GM18858 (cell line): ENCODE results near the gene HAUS8.

Source experiments
- ATAC-seq: cut with Tn5 transposase; IDR thresholded peaks from one replicate; pipeline ENCODE4 v1.9.1; 2021; ENCODE audit not compliant: unreplicated experiment

HAUS8 gene

DNA sequence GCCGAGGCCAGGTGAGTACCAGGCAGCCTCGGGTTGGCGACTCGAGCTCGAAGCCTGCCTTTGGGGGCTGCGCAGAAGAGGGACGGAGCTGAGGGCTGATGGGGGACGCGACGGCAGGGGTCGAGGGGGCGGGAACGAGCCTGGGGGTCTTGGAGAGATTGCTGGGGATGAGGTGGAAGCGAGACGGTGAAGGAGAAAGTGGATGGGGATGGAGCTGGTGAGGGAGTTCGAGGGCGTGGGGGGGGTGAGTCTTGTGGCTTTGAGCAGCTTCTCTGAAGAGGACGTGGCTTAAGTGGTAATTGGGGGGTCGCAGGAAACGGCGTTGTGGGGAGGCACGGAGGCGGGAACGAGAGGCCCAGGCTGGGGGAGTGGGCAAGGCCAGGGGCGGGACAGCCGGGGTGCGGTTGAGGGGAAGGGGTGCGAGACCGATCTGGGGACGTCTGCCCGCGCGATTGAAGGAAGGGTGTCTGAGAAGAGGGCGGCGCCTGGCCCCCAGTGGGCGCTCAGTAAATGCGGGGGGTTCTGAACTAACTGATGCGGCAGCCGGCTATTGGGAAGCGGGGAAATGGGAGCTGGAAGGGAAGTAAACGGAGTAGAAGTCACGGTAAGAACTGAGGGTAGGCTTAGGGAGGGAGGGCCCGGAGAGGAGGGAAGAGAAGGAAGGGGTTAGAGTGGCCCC, 751 bp upstream of the HAUS8 start:
- ATAC-seq: no peak

GRCh38 chr19:17074634-17075034, 618 bp downstream of the HAUS8 start:
- ATAC-seq: peak; percentile 3

- no peak for ATAC-seq
Measured at GRCh38 chr19:17073869-17074633, 1.2 kb downstream of the HAUS8 start.

DNA sequence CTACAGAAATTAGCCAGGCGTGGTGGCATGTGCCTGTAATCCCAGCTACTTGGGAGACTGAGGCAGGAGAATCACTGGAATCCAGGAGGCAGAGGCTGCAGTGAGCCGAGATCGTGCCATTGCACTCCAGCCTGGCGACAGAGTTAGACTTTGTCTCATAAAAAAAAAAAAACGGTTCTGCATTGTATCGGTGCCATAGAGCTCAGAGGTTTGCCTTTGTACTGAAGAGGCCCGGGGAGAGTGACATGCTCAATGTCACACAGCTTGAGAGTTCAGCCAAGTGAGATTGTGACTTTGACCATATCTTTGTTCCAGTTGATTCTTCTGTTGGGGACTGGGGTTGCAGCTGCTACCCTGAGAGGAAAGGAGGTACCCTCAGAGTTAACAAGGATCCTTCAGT, 4.3 kb downstream of the HAUS8 start:
- no peak for ATAC-seq

- ATAC-seq: no peak
Measured at GRCh38 chr19:17070421-17070820, 4.8 kb downstream of the HAUS8 start.

DNA sequence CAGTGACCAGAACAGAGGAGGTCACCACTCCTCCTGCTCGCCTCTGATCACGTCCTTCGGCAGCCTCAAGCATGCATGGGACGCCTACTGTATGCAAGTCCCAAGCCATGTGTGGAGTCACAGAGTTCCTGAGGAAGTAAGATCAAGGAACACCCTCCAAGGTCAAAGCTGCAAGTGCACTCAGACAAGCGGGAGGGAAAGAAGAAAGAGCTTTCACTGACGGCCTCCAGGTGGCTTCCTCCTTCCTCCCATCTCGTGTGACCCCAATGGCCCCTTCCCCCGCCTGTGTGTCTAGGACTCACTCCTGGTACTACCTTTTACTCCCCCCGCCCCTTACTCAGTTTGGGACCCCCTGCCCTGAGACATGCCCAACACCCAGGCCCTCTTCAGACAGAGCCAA, 6.1 kb downstream of the HAUS8 start:
- no peak for ATAC-seq

DNA sequence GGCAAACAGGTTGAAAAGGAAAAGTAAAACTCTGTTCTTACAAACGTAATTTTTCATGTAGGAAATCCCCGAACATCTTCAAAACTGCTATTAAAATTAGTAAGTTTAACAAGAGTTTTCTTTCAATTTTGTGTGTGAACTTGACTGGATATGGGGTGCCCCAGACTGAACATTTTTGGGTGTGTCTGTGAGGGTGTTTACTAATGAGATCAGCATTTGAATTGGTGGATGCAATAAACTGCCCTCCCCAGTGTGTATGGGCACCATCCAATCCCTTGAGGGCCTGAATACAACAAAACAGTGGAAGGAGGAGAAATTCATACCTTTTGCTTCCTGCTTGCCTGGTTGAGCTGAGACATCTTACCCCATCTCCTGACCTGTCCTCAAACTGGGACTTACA, 11.8 kb downstream of the HAUS8 start:
- no peak for ATAC-seq

DNA sequence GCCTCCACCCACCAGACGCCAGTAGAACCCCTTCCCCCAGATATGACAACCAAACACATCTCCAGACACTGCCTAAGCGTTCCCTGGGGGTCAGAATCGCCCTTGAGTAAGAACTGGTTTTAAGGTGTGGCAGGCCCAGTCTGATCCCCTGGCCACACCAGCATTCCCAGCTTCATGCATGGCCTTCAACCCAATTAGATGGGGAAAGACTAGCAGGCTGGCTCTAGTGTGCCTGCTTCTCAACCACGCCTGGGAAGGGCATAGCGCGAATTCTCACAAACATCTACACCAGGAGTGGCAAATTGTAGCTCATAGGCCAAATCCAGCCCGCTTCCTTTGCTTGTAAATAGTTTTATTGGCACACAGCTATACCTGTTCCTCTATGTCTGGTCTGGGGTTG, 13.6 kb downstream of the HAUS8 start:
- no peak for ATAC-seq

DNA sequence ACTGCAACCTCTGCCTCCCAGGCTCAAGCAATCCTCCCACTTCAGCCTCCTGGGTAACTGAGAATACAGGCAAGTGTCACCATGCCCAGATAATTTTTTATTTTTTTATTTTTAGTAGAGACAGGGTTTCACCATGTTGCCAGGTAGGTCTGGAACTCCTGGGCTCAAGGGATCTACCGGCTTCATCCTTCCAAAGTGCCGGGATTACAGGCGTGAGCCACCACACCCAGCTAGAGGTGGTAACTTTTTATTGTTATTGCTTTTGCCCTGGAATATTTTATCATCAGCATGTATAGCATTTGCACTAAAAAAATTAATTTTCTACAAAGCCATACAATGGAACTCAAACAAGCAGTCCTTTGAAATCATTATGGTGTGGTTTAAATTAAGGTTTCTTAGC, 14.0 kb downstream of the HAUS8 start:
- no peak for ATAC-seq

DNA sequence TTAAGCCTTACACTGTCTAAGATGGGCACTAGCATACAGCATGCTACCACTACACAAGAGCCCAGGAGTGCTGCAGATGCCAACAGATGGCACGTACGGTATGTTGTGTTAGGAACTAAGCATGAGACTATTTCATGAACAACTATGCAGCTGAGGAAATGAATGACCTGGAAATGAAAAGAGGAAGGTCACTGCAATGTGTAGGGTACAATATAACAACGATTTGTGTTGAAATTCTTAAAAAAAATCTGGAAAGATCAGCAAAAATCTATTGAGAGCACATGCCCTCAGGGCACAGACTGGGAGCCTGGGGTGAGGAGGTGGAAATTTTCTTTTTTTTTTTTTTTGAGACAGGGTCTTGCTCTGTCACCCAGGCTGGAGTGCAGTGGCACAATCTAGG, 14.4 kb downstream of the HAUS8 start:
- no peak for ATAC-seq

DNA sequence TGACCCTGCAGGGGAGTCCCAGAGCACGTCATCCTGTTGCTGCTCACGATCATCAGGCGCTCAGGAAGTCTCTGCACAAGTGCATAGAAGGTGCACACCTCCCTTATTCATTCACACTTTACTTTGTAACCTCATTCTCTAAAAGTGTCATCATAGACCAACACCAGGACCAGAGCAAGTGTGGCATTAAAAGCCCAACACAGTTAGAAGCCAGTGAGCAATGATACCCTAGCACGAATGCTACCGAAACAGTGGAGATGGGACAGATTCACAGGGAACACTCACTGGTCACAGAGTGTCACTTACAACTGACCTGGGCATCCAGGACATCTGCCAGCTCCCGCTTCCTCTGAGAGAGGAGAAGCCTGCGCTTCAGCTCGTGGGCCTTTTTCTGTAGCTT, 17.0 kb downstream of the HAUS8 start:
- no peak for ATAC-seq

DNA sequence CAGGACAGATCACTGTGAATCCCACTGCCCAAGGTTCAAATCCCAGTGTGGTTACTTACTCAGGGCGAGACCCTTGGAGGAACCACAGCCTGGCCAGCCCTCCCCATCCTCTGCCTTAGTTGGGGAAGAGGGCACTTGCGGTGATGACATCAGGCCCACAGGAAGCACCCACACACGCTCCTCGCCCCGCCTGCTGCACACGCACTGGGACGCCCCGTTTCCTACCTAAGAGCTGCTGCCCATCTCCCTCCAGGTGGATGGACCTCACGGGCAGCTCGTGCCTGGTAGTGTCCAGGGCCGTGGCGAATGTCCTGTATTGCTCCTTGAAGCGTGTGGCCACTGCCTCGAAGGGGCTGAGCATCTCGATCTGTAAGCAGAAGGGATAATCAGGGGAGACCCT, 19.6 kb downstream of the HAUS8 start:
- ATAC-seq: no peak

- ATAC-seq: no peak
Measured at GRCh38 chr19:17054746-17055145, 20.5 kb downstream of the HAUS8 start.

DNA sequence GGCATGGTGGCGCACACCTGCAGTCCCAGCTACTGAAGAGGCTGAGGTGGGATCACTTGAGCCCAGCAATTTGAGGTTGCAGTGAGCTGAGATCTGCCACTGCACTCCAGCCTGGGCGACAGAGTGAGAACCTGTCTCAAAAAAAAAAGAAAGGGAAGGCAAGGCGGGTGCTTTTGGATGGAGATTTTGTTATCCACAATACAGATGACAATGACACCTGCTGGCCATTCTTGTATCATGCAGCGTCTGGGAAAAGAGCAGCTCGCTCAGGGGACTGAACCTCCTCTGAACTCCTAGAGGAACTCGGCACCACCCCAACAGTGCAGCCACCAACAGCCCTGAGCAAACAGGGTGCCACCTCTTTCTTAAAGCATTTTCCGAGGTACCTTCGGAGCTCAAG, 22.8 kb downstream of the HAUS8 start:
- no peak for ATAC-seq

DNA sequence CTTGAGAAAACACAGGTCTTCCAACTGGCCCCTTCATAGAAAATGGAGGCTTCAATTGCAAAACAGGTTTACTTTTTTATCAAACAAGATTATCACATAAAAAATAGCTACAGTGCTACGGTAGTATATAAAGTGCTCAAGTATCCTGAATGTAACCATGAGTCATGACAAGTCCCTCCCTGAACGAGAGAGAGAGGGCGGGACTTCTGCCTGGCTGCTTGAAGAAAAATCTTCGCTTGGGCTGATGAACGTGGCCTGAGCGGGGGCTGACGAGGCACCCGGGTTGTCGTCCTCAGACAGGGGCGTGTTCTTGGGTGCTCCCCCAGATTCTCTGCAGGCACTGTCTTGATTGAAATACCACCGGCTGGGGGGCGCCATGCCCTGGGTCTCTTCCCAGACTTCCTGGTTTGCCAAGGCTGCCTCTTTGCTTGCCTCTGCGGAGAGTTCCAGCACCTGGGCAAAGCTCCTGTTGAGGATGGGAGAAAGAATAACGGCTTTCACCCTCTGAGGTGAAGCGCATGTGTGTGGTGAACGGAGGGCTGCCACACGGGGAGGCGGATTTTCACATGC, 25.5 kb downstream of the HAUS8 start:
- ATAC-seq: no peak

DNA sequence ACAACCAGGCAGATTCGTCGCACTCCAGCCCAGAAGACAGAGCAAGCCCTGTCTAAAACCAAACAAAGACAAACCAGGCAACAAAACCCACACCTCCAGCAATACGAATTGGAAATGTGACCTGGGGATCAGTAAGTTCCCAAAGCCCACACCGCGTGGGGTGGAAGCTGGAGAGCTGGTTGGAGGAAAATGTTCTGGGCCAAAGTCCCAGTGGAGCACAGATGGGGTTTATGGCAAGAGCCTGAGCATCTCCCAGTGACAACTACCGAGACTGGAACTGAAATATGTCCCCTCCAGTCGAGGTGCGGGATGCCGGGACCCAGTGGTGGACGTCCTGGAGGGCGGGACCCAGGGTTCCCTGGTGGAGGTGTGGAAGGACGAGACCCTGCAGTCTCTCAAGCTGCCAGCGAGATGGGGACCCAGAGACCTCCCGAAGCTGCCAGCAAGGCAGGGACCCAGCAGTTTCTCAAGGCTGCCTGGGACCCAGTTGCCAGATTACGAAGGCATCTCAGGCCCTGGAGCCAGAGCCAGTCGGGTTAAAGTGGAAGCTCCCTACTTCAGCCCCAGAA, 26.3 kb downstream of the HAUS8 start:
- no peak for ATAC-seq

GRCh38 chr19:17045907-17046502, 29.2 kb downstream of the HAUS8 start:
- no peak for ATAC-seq

DNA sequence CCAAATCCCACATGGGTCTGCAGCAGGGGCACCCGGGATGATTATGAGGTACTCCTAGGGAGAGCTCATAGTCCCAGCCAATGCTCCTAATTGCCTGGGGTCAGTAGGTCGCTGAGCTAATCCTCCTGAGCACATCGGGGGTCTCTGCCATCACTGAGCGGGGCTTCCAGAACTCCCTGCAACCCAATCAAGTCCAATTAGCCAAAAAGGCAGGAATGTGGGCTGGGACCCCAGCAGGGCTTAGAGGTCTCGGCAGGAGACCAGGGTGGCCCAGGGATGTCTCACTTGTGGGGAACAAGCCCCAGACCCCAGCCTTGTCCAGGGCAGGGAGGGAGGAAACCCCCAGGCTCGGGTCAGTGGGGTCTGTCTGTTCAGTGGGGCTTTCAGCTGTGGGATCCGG, 31.5 kb downstream of the HAUS8 start:
- no peak for ATAC-seq

GRCh38 chr19:17041976-17042375, 33.3 kb downstream of the HAUS8 start:
- ATAC-seq: no peak

DNA sequence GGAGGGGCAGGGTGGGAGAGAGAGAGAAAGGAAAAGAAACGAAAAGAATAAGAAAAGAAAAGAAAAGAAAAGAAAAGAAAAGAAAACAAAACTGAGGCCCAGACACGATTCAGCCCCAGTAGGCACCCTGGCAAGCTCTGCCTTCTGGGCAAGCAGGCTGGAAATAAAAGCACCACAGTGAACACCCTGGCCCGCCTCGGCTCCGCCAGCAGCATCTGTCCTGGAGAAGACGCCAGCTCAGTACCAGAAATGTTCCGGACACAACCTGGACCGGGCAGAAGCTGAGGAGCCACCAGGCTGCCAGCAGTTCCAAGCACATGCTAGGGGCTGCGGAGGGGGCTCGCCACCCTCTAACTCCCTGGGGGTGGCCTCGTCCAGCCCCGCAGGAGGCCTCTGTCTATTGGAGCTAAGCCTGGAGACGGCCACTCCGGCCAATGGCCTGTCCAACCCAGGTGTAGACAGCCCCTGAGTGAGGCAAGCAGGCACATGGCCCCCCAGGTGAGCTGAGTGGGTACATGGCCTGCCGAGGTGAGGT, 37.2 kb downstream of the HAUS8 start:
- no peak for ATAC-seq

GRCh38 chr19:17037184-17037583, 38.1 kb downstream of the HAUS8 start:
- no peak for ATAC-seq
